PC-3 (cell line): ENCODE data around the gene CTU1. TPM values are rescaled to one million over a fixed set of nuclear protein-coding genes. Genes with fewer than 3 reads are reported as not detected.

Experiments used
- ATAC-seq: fragments of 200-7000 bp; cut with Tn5 transposase; 2 replicates; pipeline ENCODE4 v1.9.1; 2020; ENCODE audit warnings: mild to moderate bottlenecking, moderate library complexity
- BruUV-seq: library from RNA; stranded (reverse); fragments of 400-500 nt; replicated peaks from 2 replicates; lab custom pipeline; 2021; lab: Mats Ljungman, UMichigan
- CTCF ChIA-PET: fragments of 300-600 bp; sonication (Branson Sonifier 250); formaldehyde crosslinking; loops from one replicate; lab custom pipeline; 2022; ENCODE audit warnings: antibody characterized with exemption; lab: Charles Lee
- POLR2A ChIA-PET: fragments of 300-600 bp; sonication (Branson Sonifier 250); formaldehyde crosslinking; loops from one replicate; lab custom pipeline; 2022; ENCODE audit warnings: antibody characterized with exemption; ENCODE audit not compliant: unreplicated experiment; lab: Charles Lee
- DNase-seq: peaks from one replicate; pipeline ENCODE4 v3.0.0-alpha.2; 2015
- H2AFZ ChIP-seq: fragments of 300-600 bp; sonication (generic); 2 replicates; pipeline ENCODE4 v1.6.0; 2016; ENCODE audit warnings: antibody characterized with exemption, low read length
- H3F3A ChIP-seq: fragments of 300-600 bp; sonication (generic); one replicate; pipeline ENCODE4 v1.6.0; 2017; ENCODE audit warnings: antibody characterized with exemption, low read length, control low read depth, mild to moderate bottlenecking; ENCODE audit not compliant: unreplicated experiment
- H3K27ac ChIP-seq: fragments of 300-600 bp; sonication (generic); 2 replicates; pipeline ENCODE4 v1.5.1; 2016; ENCODE audit warnings: mild to moderate bottlenecking, low read length
- H3K27me3 ChIP-seq: fragments of 300-600 bp; sonication (generic); 2 replicates; pipeline ENCODE4 v1.6.1; 2016; ENCODE audit warnings: low read length, mixed read lengths
- H3K36me3 ChIP-seq: fragments of 300-600 bp; sonication (generic); 2 replicates; pipeline ENCODE4 v1.6.1; 2016; ENCODE audit warnings: low read depth, mixed run types, low read length, mixed read lengths
- H3K4me1 ChIP-seq: fragments of 300-600 bp; sonication (generic); 2 replicates; pipeline ENCODE4 v1.5.1; 2016; ENCODE audit warnings: low read length; ENCODE audit not compliant: insufficient read depth
- H3K4me2 ChIP-seq: fragments of 300-600 bp; sonication (generic); 2 replicates; pipeline ENCODE4 v1.6.0; 2016; ENCODE audit warnings: low read length
- H3K4me3 ChIP-seq: fragments of 300-600 bp; sonication (generic); 2 replicates; pipeline ENCODE4 v1.5.1; 2016; ENCODE audit warnings: mild to moderate bottlenecking, low read length, mixed read lengths
- H3K79me2 ChIP-seq: fragments of 300-600 bp; sonication (generic); 2 replicates; pipeline ENCODE4 v1.6.1; 2017; ENCODE audit warnings: low read length, mixed read lengths
- H3K9ac ChIP-seq: fragments of 300-600 bp; sonication (generic); 2 replicates; pipeline ENCODE4 v1.6.0; 2016; ENCODE audit warnings: mild to moderate bottlenecking, low read length
- H3K9me2 ChIP-seq: fragments of 300-600 bp; sonication (generic); replicated peaks from 2 replicates; pipeline ENCODE4 v1.6.1; 2016; ENCODE audit warnings: mixed run types, low read length, mixed read lengths
- H3K9me3 ChIP-seq: fragments of 300-600 bp; sonication (generic); 2 replicates; pipeline ENCODE4 v1.6.1; 2016; ENCODE audit warnings: low read length, mixed read lengths
- H4K20me1 ChIP-seq: fragments of 300-600 bp; sonication (generic); 2 replicates; pipeline ENCODE4 v1.6.1; 2016; ENCODE audit warnings: low read length, mixed read lengths
- EZH2 ChIP-seq: fragments of 300-600 bp; sonication (generic); IDR thresholded peaks from one replicate; pipeline ENCODE4 v1.6.1; 2017; ENCODE audit warnings: antibody characterized with exemption, mild to moderate bottlenecking, low read length; ENCODE audit not compliant: unreplicated experiment
- EZH2phosphoT487 ChIP-seq: fragments of 300-600 bp; sonication (generic); IDR thresholded peaks from 2 replicates; pipeline ENCODE4 v1.6.1; 2018; ENCODE audit warnings: mild to moderate bottlenecking, antibody characterized with exemption, low read length, borderline replicate concordance
- intact Hi-C: fragments of 100-400 bp; cut with micrococcal nuclease; formaldehyde crosslinking; loops from 2 replicates; pipeline ENCODE4 v1.9.0; 2023
- total RNA-seq: library from RNA; depleted of rRNA; stranded (reverse); fragments of >200 nt; gene quantifications from 2 replicates; pipeline ENCODE4 v1.2.3, GENCODE V29; 2014
- TF ChIP-seq, protein P1 (sequence below): fragments of 300-600 bp; sonication (generic); conservative IDR thresholded peaks from 2 replicates; pipeline ENCODE4 v1.5.1; 2017; ENCODE audit warnings: antibody characterized with exemption, low read depth, mild to moderate bottlenecking, low read length

Gene CTU1
- total RNA-seq, 1 experiment from 2014 or later: 29.0 TPM

- no peak for ATAC-seq
- CTCF ChIA-PET: no interaction called here
- no peak overlapping the region for H3K4me2 ChIP-seq
- no peaks in the 10 kb centered on the region for H3K4me1 ChIP-seq
- H3K27me3 ChIP-seq: peaks cover 78% of the 10 kb centered on the region
- no peaks in the 10 kb centered on the region for H3F3A ChIP-seq
- intact Hi-C loops: no loop called here
- H2AFZ ChIP-seq: no peak overlapping the region
- H3K9me2 ChIP-seq: no peaks in the 10 kb centered on the region
- H3K9ac ChIP-seq: no peak overlapping the region
- no TSS peak for BruUV-seq
- H3K4me3 ChIP-seq: no peak overlapping the region
- no peaks in the 10 kb centered on the region for H4K20me1 ChIP-seq
- no peaks in the 10 kb centered on the region for H3K9me3 ChIP-seq
- no peak for DNase-seq
- H3K79me2 ChIP-seq: no peaks in the 10 kb centered on the region
- POLR2A ChIA-PET: no interaction called here
- no peak overlapping the region for H3K27ac ChIP-seq
- no peaks in the 10 kb centered on the region for H3K36me3 ChIP-seq
- TF ChIP-seq EZH2phosphoT487 (no peak), EZH2 (no peak)
- TF ChIP-seq, protein P1, sequence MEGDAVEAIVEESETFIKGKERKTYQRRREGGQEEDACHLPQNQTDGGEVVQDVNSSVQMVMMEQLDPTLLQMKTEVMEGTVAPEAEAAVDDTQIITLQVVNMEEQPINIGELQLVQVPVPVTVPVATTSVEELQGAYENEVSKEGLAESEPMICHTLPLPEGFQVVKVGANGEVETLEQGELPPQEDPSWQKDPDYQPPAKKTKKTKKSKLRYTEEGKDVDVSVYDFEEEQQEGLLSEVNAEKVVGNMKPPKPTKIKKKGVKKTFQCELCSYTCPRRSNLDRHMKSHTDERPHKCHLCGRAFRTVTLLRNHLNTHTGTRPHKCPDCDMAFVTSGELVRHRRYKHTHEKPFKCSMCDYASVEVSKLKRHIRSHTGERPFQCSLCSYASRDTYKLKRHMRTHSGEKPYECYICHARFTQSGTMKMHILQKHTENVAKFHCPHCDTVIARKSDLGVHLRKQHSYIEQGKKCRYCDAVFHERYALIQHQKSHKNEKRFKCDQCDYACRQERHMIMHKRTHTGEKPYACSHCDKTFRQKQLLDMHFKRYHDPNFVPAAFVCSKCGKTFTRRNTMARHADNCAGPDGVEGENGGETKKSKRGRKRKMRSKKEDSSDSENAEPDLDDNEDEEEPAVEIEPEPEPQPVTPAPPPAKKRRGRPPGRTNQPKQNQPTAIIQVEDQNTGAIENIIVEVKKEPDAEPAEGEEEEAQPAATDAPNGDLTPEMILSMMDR: no peak
Observed at GRCh38 chr19:51136851-51137551, 28.8 kb upstream of the CTU1 start.

DNA sequence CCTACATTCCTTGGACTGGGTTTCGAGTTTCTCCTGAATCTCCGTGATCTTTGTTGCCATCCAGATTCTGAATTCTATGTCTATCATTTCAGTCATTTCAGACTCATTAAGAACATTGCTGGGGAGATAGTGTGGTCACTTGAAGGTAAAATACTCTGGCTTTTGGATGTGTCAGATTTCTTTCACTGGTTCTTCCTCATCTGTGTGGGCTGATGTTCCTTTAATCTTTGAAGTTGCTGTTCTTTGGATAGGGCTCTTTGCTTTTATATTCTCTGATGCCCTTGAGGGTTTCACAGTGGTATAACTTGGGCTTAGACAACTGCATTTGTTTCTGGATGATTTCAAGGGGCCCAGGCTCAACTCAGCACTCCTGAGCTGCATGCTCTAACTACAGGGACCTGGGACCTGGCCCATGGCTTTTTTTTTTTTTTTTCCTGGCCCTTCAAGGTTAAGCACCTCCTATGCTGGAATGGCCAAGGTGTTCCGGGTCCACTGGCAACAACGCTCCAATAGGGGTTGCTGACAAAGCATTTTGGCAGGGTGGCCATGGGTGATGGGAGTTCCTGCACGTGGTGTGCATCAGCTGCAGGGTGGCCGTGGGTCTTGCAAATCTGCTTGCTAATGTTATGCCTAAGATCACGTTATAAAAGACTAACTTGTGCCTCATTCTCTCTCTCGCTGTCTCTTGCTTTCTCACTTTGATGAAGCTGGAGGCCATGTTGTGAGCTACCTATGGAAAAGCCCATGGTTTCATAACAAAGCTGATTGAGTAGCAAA lies 28.0 kb upstream of the CTU1 start:
- Histone ChIP-seq H3K4me1 (no peaks in the 10 kb centered on the region), H3K27ac (no peak overlapping the region), H3K4me2 (no peak overlapping the region), H4K20me1 (no peaks in the 10 kb centered on the region), H3K9me2 (no peaks in the 10 kb centered on the region), H3K36me3 (no peaks in the 10 kb centered on the region), H3K27me3 (peaks cover 70% of the 10 kb centered on the region), H2AFZ (no peak overlapping the region), H3F3A (no peaks in the 10 kb centered on the region), H3K79me2 (no peaks in the 10 kb centered on the region), H3K9me3 (no peaks in the 10 kb centered on the region), H3K9ac (no peak overlapping the region), H3K4me3 (no peak overlapping the region)
- intact Hi-C loops: no loop called here
- DNase-seq (no peak), ATAC-seq (no peak)
- BruUV-seq: no TSS peak
- POLR2A ChIA-PET: no interaction called here
- TF ChIP-seq, protein P1: no peak
- TF ChIP-seq EZH2: no peak
- TF ChIP-seq EZH2phosphoT487: no peak
- CTCF ChIA-PET: no interaction called here

DNA sequence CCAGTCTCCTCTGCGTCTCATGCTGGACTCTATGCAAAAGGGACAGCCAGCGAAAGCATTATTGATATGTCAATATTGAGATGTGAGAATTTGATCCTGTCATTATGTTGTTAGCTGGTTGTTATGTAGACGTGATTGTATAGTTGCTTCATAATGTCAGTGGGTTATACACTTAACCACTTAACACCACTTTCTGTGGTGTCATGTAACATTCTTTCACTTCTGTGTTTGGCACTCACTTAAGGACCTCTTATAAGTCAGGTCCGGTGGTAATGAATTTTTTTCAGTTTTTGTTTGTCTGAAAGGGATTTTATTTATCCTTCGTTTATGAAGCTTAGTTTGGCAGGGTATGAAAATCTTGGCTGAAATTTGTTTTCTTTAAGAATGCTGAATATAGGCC lies 26.8 kb upstream of the CTU1 start:
- ATAC-seq (no peak), DNase-seq (no peak)
- Histone ChIP-seq H3K27ac (no peak overlapping the region), H3K4me1 (no peaks in the 10 kb centered on the region), H4K20me1 (no peaks in the 10 kb centered on the region), H3K9me2 (no peaks in the 10 kb centered on the region), H3K4me3 (no peak overlapping the region), H3K36me3 (no peaks in the 10 kb centered on the region), H3K79me2 (no peaks in the 10 kb centered on the region), H3K9ac (no peak overlapping the region), H3K27me3 (peaks cover 59% of the 10 kb centered on the region), H3K9me3 (no peaks in the 10 kb centered on the region), H3F3A (no peaks in the 10 kb centered on the region), H3K4me2 (no peak overlapping the region), H2AFZ (no peak overlapping the region)
- TF ChIP-seq, protein P1: no peak
- TF ChIP-seq EZH2 (no peak), EZH2phosphoT487 (no peak)
- ChIA-PET CTCF (no interaction called here), POLR2A (no interaction called here)
- BruUV-seq: no TSS peak
- intact Hi-C loops: no loop called here
